Measurements from ENCODE around the gene PBRM1.
"Not testable (repeated sequence)": the region's sequence is repeated elsewhere in the genome, so short reads cannot be mapped to it uniquely, and the experiment has no call there.

PBRM1 gene

GRCh38 chr3:52704611-52705437 lies 19.1 kb upstream of the PBRM1 start:
- DNase-seq (ENCODE audit: low read depth), result no peak

GRCh38 chr3:52703341-52703740 lies 17.6 kb upstream of the PBRM1 start:
- no peak for DNase-seq (ENCODE audit: low read depth)

- DNase-seq (ENCODE audit: low read depth), result no peak
These were observed 11.9 kb upstream of the PBRM1 start for GRCh38 chr3:52697632-52697965.

GRCh38 chr3:52696830-52697631 lies 11.3 kb upstream of the PBRM1 start:
- DNase-seq (ENCODE audit: low read depth), result no peak

GRCh38 chr3:52695798-52696671 lies 10.3 kb upstream of the PBRM1 start:
- no peak for DNase-seq (ENCODE audit: low read depth)

GRCh38 chr3:52694528-52695189 lies 8.9 kb upstream of the PBRM1 start:
- DNase-seq (ENCODE audit: low read depth), result no peak

GRCh38 chr3:52693071-52693470 lies 7.4 kb upstream of the PBRM1 start:
- DNase-seq (ENCODE audit: low read depth), result no peak

GRCh38 chr3:52690560-52690959 lies 4.8 kb upstream of the PBRM1 start:
- DNase-seq (ENCODE audit: low read depth), result no peak

- DNase-seq (ENCODE audit: low read depth), result no peak
These were observed 3.4 kb upstream of the PBRM1 start for GRCh38 chr3:52689151-52689550.

GRCh38 chr3:52688266-52688665 lies 2.6 kb upstream of the PBRM1 start:
- DNase-seq (ENCODE audit: low read depth), result no peak

- DNase-seq (ENCODE audit: low read depth), result peak; percentile 88
These were observed 416 bp downstream of the PBRM1 start for GRCh38 chr3:52685285-52685708.

GRCh38 chr3:52684184-52684583 lies 1.5 kb downstream of the PBRM1 start:
- DNase-seq (ENCODE audit: low read depth), result no peak

- no peak for DNase-seq (ENCODE audit: low read depth)
These were observed 2.1 kb downstream of the PBRM1 start for GRCh38 chr3:52683611-52684010.

GRCh38 chr3:52682016-52682415 lies 3.7 kb downstream of the PBRM1 start:
- peak; percentile 41 for DNase-seq (ENCODE audit: low read depth)

- no peak for DNase-seq (ENCODE audit: low read depth)
These were observed 4.1 kb downstream of the PBRM1 start for GRCh38 chr3:52681596-52681995.

- DNase-seq (ENCODE audit: low read depth), result no peak
These were observed 5.9 kb downstream of the PBRM1 start for GRCh38 chr3:52679811-52680210.

- no peak for DNase-seq (ENCODE audit: low read depth)
These were observed 6.5 kb downstream of the PBRM1 start for GRCh38 chr3:52679199-52679538.

- no peak for DNase-seq (ENCODE audit: low read depth)
These were observed 7.2 kb downstream of the PBRM1 start for GRCh38 chr3:52678265-52679198.

GRCh38 chr3:52676201-52676600 lies 9.5 kb downstream of the PBRM1 start:
- not testable (repeated sequence) for DNase-seq (ENCODE audit: low read depth)

GRCh38 chr3:52671676-52672075 lies 14.0 kb downstream of the PBRM1 start:
- no peak for DNase-seq (ENCODE audit: low read depth)

Measured in activated T-cell treated with anti-CD3 and anti-CD28 coated beads for 48 hours (primary cell).